Smooth muscle cell (in vitro differentiated cells): ENCODE data around the gene SURF2. TPM values are rescaled to one million over a fixed set of nuclear protein-coding genes. Genes with fewer than 3 reads are reported as not detected.
A peak's percentile ranks its signal among the peaks of the same experiment; 100 is the strongest.

ENCODE experiments used
- DNase-seq: peaks from one replicate; lab custom pipeline; 2025; ENCODE audit not compliant: unreplicated experiment; lab: John Stamatoyannopoulos, UW
- H2AFZ ChIP-seq: fragments of 200-600 bp; sonication (generic); 2 replicates; pipeline ENCODE4 v1.6.0; 2016; ENCODE audit warnings: antibody characterized with exemption, low read depth, mild to moderate bottlenecking
- H3F3A ChIP-seq: fragments of 200-600 bp; sonication (generic); 2 replicates; pipeline ENCODE4 v1.6.0; 2017; ENCODE audit warnings: antibody characterized with exemption, low read depth
- H3K27ac ChIP-seq: fragments of 200-600 bp; sonication (generic); 2 replicates; pipeline ENCODE4 v1.5.1; 2016; ENCODE audit warnings: low read depth, mild to moderate bottlenecking
- H3K27me3 ChIP-seq: fragments of 200-600 bp; sonication (generic); 2 replicates; pipeline ENCODE4 v1.6.1; 2016; ENCODE audit warnings: low read depth, mild to moderate bottlenecking
- H3K36me3 ChIP-seq: fragments of 200-600 bp; sonication (generic); 2 replicates; pipeline ENCODE4 v1.5.1; 2016; ENCODE audit warnings: low read depth
- H3K4me1 ChIP-seq: fragments of 200-600 bp; sonication (generic); 2 replicates; pipeline ENCODE4 v1.5.1; 2016; ENCODE audit warnings: low read depth
- H3K4me2 ChIP-seq: fragments of 200-600 bp; sonication (generic); 2 replicates; pipeline ENCODE4 v1.6.0; 2016; ENCODE audit warnings: mild to moderate bottlenecking
- H3K4me3 ChIP-seq: fragments of 200-600 bp; sonication (generic); 2 replicates; pipeline ENCODE4 v1.5.1; 2016; ENCODE audit warnings: mild to moderate bottlenecking
- H3K79me2 ChIP-seq: fragments of 200-600 bp; sonication (generic); 2 replicates; pipeline ENCODE4 v1.6.0; 2016; ENCODE audit warnings: low read depth, mild to moderate bottlenecking
- H3K9ac ChIP-seq: fragments of 200-600 bp; sonication (generic); 2 replicates; pipeline ENCODE4 v1.6.0; 2016; ENCODE audit warnings: low read depth
- H3K9me3 ChIP-seq: fragments of 200-600 bp; sonication (generic); replicated peaks from 2 replicates; pipeline ENCODE4 v1.5.1; 2016; ENCODE audit warnings: low read depth
- H4K20me1 ChIP-seq: fragments of 200-600 bp; sonication (generic); 2 replicates; pipeline ENCODE4 v1.6.0; 2016; ENCODE audit warnings: low read depth
- CTCF ChIP-seq: fragments of 200-600 bp; sonication (generic); IDR thresholded peaks from 2 replicates; pipeline ENCODE4 v1.5.1; 2017; ENCODE audit warnings: borderline replicate concordance, mild to moderate bottlenecking, antibody characterized with exemption; ENCODE audit not compliant: insufficient read depth, poor library complexity, severe bottlenecking
- WGBS: methylation state at CpG from one replicate; pipeline ENCODE4 v1.1.7; 2016; ENCODE audit warnings: low lambda C conversion rate; 5-methylcytosine and 5-hydroxymethylcytosine counted together
- polyA plus RNA-seq: library from polyadenylated mRNA; unstranded; fragments of >200 nt; fragmentation: Nextera tagmentation; extraction: Ambion mirVana; gene quantifications from 2 replicates; pipeline ENCODE4 v1.2.1, GENCODE V29; 2016
- total RNA-seq: library from RNA; depleted of rRNA; stranded (reverse); fragments of >200 nt; gene quantifications from 2 replicates; pipeline ENCODE4 v1.2.3, GENCODE V29; 2014

The SURF2 gene
- total and polyA plus RNA-seq, 2 experiments from 2014 or later = 11.4 to 21.4 TPM

- H4K20me1 ChIP-seq = peaks cover 97% of the 10 kb centered on the region
- DNase-seq = no peak
- H3K9ac ChIP-seq = no peak overlapping the region
- H3K4me2 ChIP-seq = peak overlapping the region; percentile 90
- TF ChIP-seq CTCF = no peak
- H3K9me3 ChIP-seq = no peaks in the 10 kb centered on the region
- H2AFZ ChIP-seq = no peak overlapping the region
- WGBS = 91% methylated on average over 9 of the region's 9 CpGs
- peaks cover 100% of the 10 kb centered on the region for H3K79me2 ChIP-seq
- peak overlapping the region; percentile 64 for H3K27ac ChIP-seq
- peaks cover 6% of the 10 kb centered on the region for H3K36me3 ChIP-seq
- peaks cover 24% of the 10 kb centered on the region for H3F3A ChIP-seq
- H3K4me3 ChIP-seq = no peak overlapping the region
- H3K4me1 ChIP-seq = peaks cover 14% of the 10 kb centered on the region
- no peaks in the 10 kb centered on the region for H3K27me3 ChIP-seq
Observed at GRCh38 chr9:133370685-133371084, 14.3 kb downstream of the SURF2 start.

- peaks cover 15% of the 10 kb centered on the region for H3K4me1 ChIP-seq
- no peaks in the 10 kb centered on the region for H3K27me3 ChIP-seq
- peak overlapping the region; percentile 90 for H3K4me2 ChIP-seq
- H3K9me3 ChIP-seq = no peaks in the 10 kb centered on the region
- no peak for TF ChIP-seq CTCF
- H3F3A ChIP-seq = peaks cover 20% of the 10 kb centered on the region
- H3K36me3 ChIP-seq = no peaks in the 10 kb centered on the region
- H2AFZ ChIP-seq = no peak overlapping the region
- H3K9ac ChIP-seq = no peak overlapping the region
- H4K20me1 ChIP-seq = peaks cover 91% of the 10 kb centered on the region
- DNase-seq = no peak
- WGBS = 65% methylated on average over 12 of the region's 12 CpGs
- H3K27ac ChIP-seq = peak overlapping the region; percentile 64
- no peak overlapping the region for H3K4me3 ChIP-seq
- H3K79me2 ChIP-seq = peaks cover 96% of the 10 kb centered on the region
Observed at GRCh38 chr9:133371261-133371711, 14.9 kb downstream of the SURF2 start.

- Histone ChIP-seq H3K4me3 (no peak overlapping the region), H3K36me3 (no peaks in the 10 kb centered on the region), H4K20me1 (peaks cover 83% of the 10 kb centered on the region), H3K9ac (no peak overlapping the region), H3K4me1 (peaks cover 23% of the 10 kb centered on the region), H3K9me3 (no peaks in the 10 kb centered on the region), H2AFZ (no peak overlapping the region), H3K4me2 (peak overlapping the region; percentile 90), H3K27ac (peak overlapping the region; percentile 64), H3K79me2 (peaks cover 87% of the 10 kb centered on the region), H3K27me3 (no peaks in the 10 kb centered on the region), H3F3A (peaks cover 20% of the 10 kb centered on the region)
- no peak for TF ChIP-seq CTCF
- DNase-seq = no peak
- 90% methylated on average over 7 of the region's 7 CpGs for WGBS
Observed at GRCh38 chr9:133372144-133372543, 15.8 kb downstream of the SURF2 start.

GRCh38 chr9:133374612-133375115 lies 18.3 kb downstream of the SURF2 start:
- no peaks in the 10 kb centered on the region for H3K27me3 ChIP-seq

More at GRCh38 chr9:133374612-133375115, 18.3 kb downstream of the SURF2 start:
- DNase-seq = no peak
- Histone ChIP-seq H3K27ac (peak overlapping the region; percentile 98), H3K36me3 (no peaks in the 10 kb centered on the region), H3K4me3 (peak overlapping the region; percentile 99), H3K4me1 (peaks cover 23% of the 10 kb centered on the region), H4K20me1 (peaks cover 58% of the 10 kb centered on the region), H3K9ac (peak overlapping the region; percentile 100), H2AFZ (no peak overlapping the region), H3K4me2 (peak overlapping the region; percentile 90), H3F3A (peaks cover 18% of the 10 kb centered on the region), H3K9me3 (no peaks in the 10 kb centered on the region), H3K79me2 (peaks cover 62% of the 10 kb centered on the region)
- WGBS = 16% methylated on average over 12 of the region's 12 CpGs
- TF ChIP-seq CTCF = no peak
